H1 (cell line): Measurements from ENCODE around the gene MRTFA.

Source experiments
- CEBPB ChIP-seq: IDR thresholded peaks from 2 replicates; pipeline ENCODE4 v1.6.1; 2012; ENCODE audit warnings: low read depth, low read length
- CTCF ChIP-seq, 3 experiments: IDR thresholded peaks; 1 replicate in 2 of 3; 2 replicates in 1 of 3; pipeline versions ENCODE4 v1.5.1 to v1.6.1; 2011; ENCODE audit warnings: low read length in 3 of 3, mild to moderate bottlenecking in 3 of 3, inconsistent platforms in 2 of 3, low read depth in 1 of 3, moderate library complexity in 1 of 3; ENCODE audit not compliant: insufficient read depth in 1 of 3; ENCODE audit errors: control extremely low read depth in 1 of 3
- EZH2 ChIP-seq: fragments of 200-600 bp; sonication (generic); IDR thresholded peaks from 2 replicates; pipeline ENCODE4 v1.7.1; 2012; ENCODE audit warnings: low read depth, mild to moderate bottlenecking, moderate library complexity, low read length, inconsistent platforms; ENCODE audit not compliant: severe bottlenecking
- JUND ChIP-seq: IDR thresholded peaks from 2 replicates; pipeline ENCODE4 v1.6.1; 2011; ENCODE audit warnings: mild to moderate bottlenecking, improper control_type of control experiment, low read length
- NRF1 ChIP-seq: IDR thresholded peaks from 2 replicates; pipeline ENCODE4 v1.6.1; 2011; ENCODE audit warnings: mild to moderate bottlenecking, low read depth, low read length, improper control_type of control experiment
- POLR2A ChIP-seq, 2 experiments: IDR thresholded peaks; 1 replicate in 1 of 2; 2 replicates in 1 of 2; pipeline ENCODE4 v1.6.1; 2011; ENCODE audit warnings: low read depth in 2 of 2, low read length in 2 of 2, mild to moderate bottlenecking in 2 of 2; ENCODE audit errors: control extremely low read depth in 1 of 2
- RXRA ChIP-seq: IDR thresholded peaks from 2 replicates; pipeline ENCODE4 v1.6.1; 2011; ENCODE audit warnings: low read depth, mild to moderate bottlenecking, low read length, moderate library complexity; ENCODE audit not compliant: insufficient read depth
- SRF ChIP-seq: IDR thresholded peaks from 2 replicates; pipeline ENCODE4 v1.6.1; 2011; ENCODE audit warnings: mild to moderate bottlenecking, low read depth, low read length, moderate library complexity
- TAF1 ChIP-seq: IDR thresholded peaks from 2 replicates; pipeline ENCODE4 v1.6.1; 2011; ENCODE audit warnings: mild to moderate bottlenecking, low read depth, low read length
- ZNF274 ChIP-seq: IDR thresholded peaks from 2 replicates; pipeline ENCODE4 v1.7.0; 2012; ENCODE audit warnings: low read length, borderline replicate concordance; ENCODE audit errors: extremely low read depth

- TF ChIP-seq EZH2 (no peak), RXRA (no peak), CTCF (IDR thresholded peaks at IDR 0.05; ENCODE audit: control extremely low read depth in 1 of 3, insufficient read depth in 1 of 3, low read depth in 1 of 3, low read length in 3 of 3) (no peak), CEBPB (no peak), ZNF274 (no peak), SRF (no peak), POLR2A (IDR thresholded peaks at IDR 0.05; ENCODE audit: control extremely low read depth in 1 of 2, low read depth in 2 of 2, low read length in 2 of 2) (no peak), NRF1 (no peak), TAF1 (no peak), JUND (no peak)
Observed at GRCh38 chr22:40567106-40567505, 69.4 kb downstream of the MRTFA start.
